Measurements from ENCODE around the gene LZTS2. TPM values are rescaled to one million over a fixed set of nuclear protein-coding genes. Genes with fewer than 3 reads are reported as not detected.

The LZTS2 gene
- total RNA-seq, 1 experiment from 2014 or later: 69.1 TPM

- DNase-seq: no peak
- H3K9me3 Mint-ChIP-seq: peaks cover 0 to 2% of the 10 kb centered on the region in 2 experiments; a peak in 1 of 5 replicates
- H3K27ac Mint-ChIP-seq: no peak overlapping the region
- no peak overlapping the region for H3K27ac ChIP-seq (ENCODE audit: insufficient read length, low read depth, low read length)
- no peaks in the 10 kb centered on the region for H3K9me3 ChIP-seq (ENCODE audit: control insufficient read depth, low read depth, low read length)
- no peak overlapping the region for H2BK20ac ChIP-seq (ENCODE audit: low read depth, low read length, poor library complexity, severe bottlenecking)
- peak overlapping the region; percentile 65 for H3K4me2 ChIP-seq (ENCODE audit: insufficient read depth, insufficient read length, low read length)
- H2AK5ac ChIP-seq (ENCODE audit: insufficient read length, low read length): no peak overlapping the region
- H3K56ac ChIP-seq (ENCODE audit: insufficient read length, low read depth, low read length): no peak overlapping the region
- H4K91ac ChIP-seq (ENCODE audit: insufficient read length, low read depth, low read length): no peak overlapping the region
- H3K4me1 ChIP-seq (ENCODE audit: insufficient read depth, low read length): peaks cover 2% of the 10 kb centered on the region; the same call in 1 of the 2 replicates
- H2BK5ac ChIP-seq (ENCODE audit: insufficient read length, low read length): no peak overlapping the region
- no peak overlapping the region for H4K8ac ChIP-seq (replicated peaks; ENCODE audit: insufficient read length, low read depth, low read length)
- no peak overlapping the region for H3K18ac ChIP-seq (ENCODE audit: insufficient read length, low read depth, low read length)
- no peak overlapping the region for H3K4ac ChIP-seq (ENCODE audit: low read depth, low read length)
- peaks cover 0 to 3% (median 0%) of the 10 kb centered on the region in 3 experiments; a peak in 2 of 7 replicates for H3K36me3 Mint-ChIP-seq (ENCODE audit: insufficient read depth in 1 of 3, low read depth in 3 of 3)
- H2BK12ac ChIP-seq (ENCODE audit: insufficient read length, low read depth, low read length): no peak overlapping the region
- TF ChIP-seq CTCF (conservative IDR thresholded peaks at IDR 0.05): no peak
- no peak overlapping the region for H3K9ac ChIP-seq (ENCODE audit: extremely low read depth, insufficient read length, low read length)
- H3T11ph ChIP-seq (ENCODE audit: low read length): no peak overlapping the region
- no peak overlapping the region for H2BK15ac ChIP-seq (ENCODE audit: low read depth, low read length)
- H3K4me1 Mint-ChIP-seq: peaks cover 23 to 37% of the 10 kb centered on the region in 2 experiments
- peaks cover 62% of the 10 kb centered on the region for H3K27me3 Mint-ChIP-seq (ENCODE audit: low read depth)
- H4K5ac ChIP-seq (ENCODE audit: insufficient read length, low read depth, low read length): no peak overlapping the region
- peak overlapping the region; percentile 90 to 95; a peak in 4 of 5 replicates for H3K4me3 Mint-ChIP-seq
- no peaks in the 10 kb centered on the region for H3K79me1 ChIP-seq (ENCODE audit: insufficient read depth, low read depth, low read length, poor library complexity, severe bottlenecking)
- no peak overlapping the region for H2BK120ac ChIP-seq (ENCODE audit: low read depth, low read length, poor library complexity, severe bottlenecking)
- WGBS (ENCODE audit: extremely low coverage, insufficient read length, low lambda C conversion rate): no CpG with 5 or more reads among the region's 4 CpGs
- no peak overlapping the region for H3K23ac ChIP-seq (ENCODE audit: insufficient read length, low read depth, low read length)
- H2AFZ ChIP-seq (ENCODE audit: low read length): no peak overlapping the region
- peaks cover 13% of the 10 kb centered on the region for H3K23me2 ChIP-seq (ENCODE audit: insufficient read length, low read depth, low read length, poor library complexity, severe bottlenecking)
- H3K79me2 ChIP-seq (ENCODE audit: insufficient read depth, low read length): no peaks in the 10 kb centered on the region
- peaks cover 19% of the 10 kb centered on the region; the same call in 1 of the 2 replicates for H3K27me3 ChIP-seq (ENCODE audit: insufficient read depth, low read length)
- no peak overlapping the region for H3K14ac ChIP-seq (ENCODE audit: insufficient read depth, low read length)
- H4K20me1 ChIP-seq (ENCODE audit: control insufficient read depth, insufficient read depth, insufficient read length): no peaks in the 10 kb centered on the region
Observed at GRCh38 chr10:101042118-101042517, 42.5 kb downstream of the LZTS2 start.
